ENCODE measurements around the gene NSD1. TPM values are rescaled to one million over a fixed set of nuclear protein-coding genes. Genes with fewer than 3 reads are reported as not detected.

Gene NSD1
- total and polyA plus RNA-seq, 10 of the 15 experiments (the other 5 are each of a cell fraction or from before 2014, with no cell fraction given) = 7.0 to 57.9 (median 30.4) TPM

GRCh38 chr5:177344891-177345290 lies 211.3 kb downstream of the NSD1 start:
- H3K4me3 ChIP-seq = no peak overlapping the region
- peaks cover 52% of the 10 kb centered on the region for H3K79me2 ChIP-seq (ENCODE audit: control insufficient read depth, insufficient read depth, low read length)
- in situ Hi-C loops (cut with MboI) = no loop called here
- no peaks in the 10 kb centered on the region for H3K27me3 ChIP-seq (replicated peaks in 1 of 2; ENCODE audit: control insufficient read depth in 2 of 2, insufficient read depth in 2 of 2, low read length in 1 of 2)
- ChIA-PET POLR2A (interaction anchor here (0.7 kb wide), 1 partner anchor 166 kb away, joined by 3 read pairs; no protein-coding TSS in a partner anchor), RAD21 (ENCODE audit: unreplicated experiment) (interaction anchor here (0.7 kb wide), 1 partner anchor 38 kb away, joined by 3 read pairs; no protein-coding TSS in a partner anchor), CTCF (interaction anchor here (2.1 to 2.9 kb wide), 2 partner anchors 35 to 44 kb away, joined by 4 to 13 read pairs; no protein-coding TSS in a partner anchor), SMC1A (ENCODE audit: uncharacterized antibody, unreplicated experiment) (no interaction called here)
- H3K36me3 ChIP-seq (ENCODE audit: control insufficient read depth in 2 of 2, insufficient read depth in 2 of 2, low read length in 1 of 2) = peaks cover 0 to 17% of the 10 kb centered on the region in 2 experiments; a peak in 2 of 4 replicates
- BruUV-seq (replicated peaks) = no TSS peak
- H3K4me1 ChIP-seq (ENCODE audit: control insufficient read depth, insufficient read depth, low read length) = peaks cover 6% of the 10 kb centered on the region
- 0 out of 2 replicates have a peak, but pooled peaks cover 3% of the 10 kb centered on the region for H4K20me1 ChIP-seq (ENCODE audit: control insufficient read depth, insufficient read depth)
- ATAC-seq = no peak
- no peak overlapping the region for H3K9ac ChIP-seq (ENCODE audit: control insufficient read depth, insufficient read depth, low read length)
- DNase-seq (ENCODE audit: low read depth, low spot score) = no peak
- no peaks in the 10 kb centered on the region; the same call in 1 of the 3 replicates for H3K9me3 ChIP-seq (replicated peaks; ENCODE audit: control insufficient read depth, insufficient read depth, low read length)
- no peak overlapping the region for H3K4me2 ChIP-seq (ENCODE audit: control insufficient read depth, insufficient read depth)
- intact Hi-C loops (cut with micrococcal nuclease; ENCODE audit: unreplicated experiment) = no loop called here
- H3K27ac ChIP-seq (ENCODE audit: control insufficient read depth, insufficient read depth) = no peak overlapping the region
- H2AFZ ChIP-seq (ENCODE audit: control insufficient read depth, low read depth, low read length) = no peak overlapping the region
- 97% methylated on average over 5 of the region's 6 CpGs for WGBS (ENCODE audit: insufficient coverage, insufficient replicate concordance, low lambda C conversion rate, missing lambda C conversion rate)
- no peak for FAIRE-seq
- TF ChIP-seq SRF (IDR thresholded peaks at IDR 0.05; ENCODE audit: low read depth in 2 of 2, low read length in 2 of 2) = no peak
- TF ChIP-seq, protein P1, sequence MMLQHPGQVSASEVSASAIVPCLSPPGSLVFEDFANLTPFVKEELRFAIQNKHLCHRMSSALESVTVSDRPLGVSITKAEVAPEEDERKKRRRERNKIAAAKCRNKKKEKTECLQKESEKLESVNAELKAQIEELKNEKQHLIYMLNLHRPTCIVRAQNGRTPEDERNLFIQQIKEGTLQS (IDR thresholded peaks at IDR 0.05; ENCODE audit: borderline replicate concordance, extremely low read depth, low read depth, low read length) = no peak
- TF ChIP-seq STAT1 (conservative IDR thresholded peaks at IDR 0.05) = no peak
- TF ChIP-seq HCFC1 (IDR thresholded peaks at IDR 0.05; ENCODE audit: low read length) = no peak
- no peak for TF ChIP-seq E4F1 (IDR thresholded peaks at IDR 0.05; ENCODE audit: borderline replicate concordance, partially characterized antibody)
- no peak for TF ChIP-seq IRF4 (IDR thresholded peaks at IDR 0.05; ENCODE audit: low read depth, low read length)
- no peak for TF ChIP-seq ZSCAN29 (IDR thresholded peaks at IDR 0.05)
- no peak for TF ChIP-seq ZBTB11 (CRISPR knock-in tag; IDR thresholded peaks at IDR 0.05)
- no peak for TF ChIP-seq PBX3 (IDR thresholded peaks at IDR 0.05; ENCODE audit: insufficient replicate concordance, low read depth, low read length)
- TF ChIP-seq RAD51 (IDR thresholded peaks at IDR 0.05) = no peak
- TF ChIP-seq SKIL (IDR thresholded peaks at IDR 0.05; ENCODE audit: low read depth, poor library complexity, severe bottlenecking) = no peak
- no peak for TF ChIP-seq SIN3A (IDR thresholded peaks at IDR 0.05; ENCODE audit: low read depth, low read length)
- TF ChIP-seq ZBED1 (IDR thresholded peaks at IDR 0.05; ENCODE audit: borderline replicate concordance) = no peak
- TF ChIP-seq SUZ12 (IDR thresholded peaks at IDR 0.05; ENCODE audit: unreplicated experiment) = no peak
- TF ChIP-seq CREB1 (IDR thresholded peaks at IDR 0.05; ENCODE audit: low read depth) = no peak
